GM19351 (cell line): ENCODE measurements around the gene GTF2B.
"Not testable (repeated sequence)": the region's sequence is repeated elsewhere in the genome, so short reads cannot be mapped to it uniquely, and the experiment has no call there.

Experiments used
- ATAC-seq: cut with Tn5 transposase; IDR thresholded peaks from one replicate; pipeline ENCODE4 v1.9.1; 2021; ENCODE audit warnings: mild to moderate bottlenecking, moderate library complexity; ENCODE audit not compliant: unreplicated experiment

The GTF2B gene

GRCh38 chr1:88891318-88891950, at the start of gene GTF2B:
GTF2B (minus strand) TSS chr1:88891567; CDS start chr1:88891499, 68 bp downstream.
- peak; percentile 87 for ATAC-seq

DNA sequence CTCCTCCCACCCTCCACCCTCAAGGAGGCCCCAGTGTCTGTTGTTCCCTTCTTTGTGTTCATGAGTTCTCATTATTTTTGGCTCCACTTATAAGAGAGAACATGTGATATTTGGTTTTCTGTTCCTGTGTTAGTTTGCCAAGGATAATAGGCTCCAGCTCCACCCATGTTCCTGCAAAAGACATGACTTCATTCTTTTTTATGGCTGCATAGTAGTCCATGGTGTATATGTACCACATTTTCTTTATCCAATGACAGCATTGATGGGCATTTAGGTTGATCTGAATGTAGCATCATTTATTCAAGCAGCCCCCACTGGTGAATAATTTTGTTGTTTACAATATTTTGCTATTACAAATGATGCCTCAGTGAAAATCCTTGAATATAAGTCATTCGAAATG, 47.2 kb upstream of the GTF2B start:
- ATAC-seq, result not testable (repeated sequence)

DNA sequence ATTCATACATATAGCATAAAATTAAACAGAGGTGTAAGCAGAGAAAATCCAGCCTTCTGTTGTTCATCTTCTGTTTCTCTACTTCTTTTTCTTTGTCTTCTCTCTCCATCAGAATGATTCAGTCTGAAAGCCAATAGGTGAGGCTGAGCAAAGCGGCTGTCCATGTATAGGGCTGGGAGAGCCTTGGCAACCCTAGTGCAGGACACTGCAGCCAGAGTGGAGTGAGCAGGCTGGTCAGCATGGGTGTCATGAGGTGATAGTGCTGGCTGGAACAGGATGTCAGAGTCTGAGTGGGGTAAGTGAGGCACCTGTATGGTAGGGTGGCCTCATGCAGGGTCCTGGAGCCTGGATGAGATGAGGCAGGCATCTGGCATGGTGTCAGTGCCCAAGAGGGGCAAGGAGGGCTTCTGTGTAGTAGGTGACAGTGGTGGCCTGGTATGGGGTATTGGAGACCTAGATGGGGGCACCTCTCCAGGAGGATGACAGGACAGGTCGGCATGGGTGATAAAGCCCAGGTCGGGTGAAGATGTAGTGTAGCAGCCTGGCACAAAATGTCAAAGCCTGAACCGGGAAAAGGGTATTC, 45.5 kb upstream of the GTF2B start:
- no peak for ATAC-seq

- no peak for ATAC-seq
Measured at GRCh38 chr1:88936223-88936523, 44.8 kb upstream of the GTF2B start.

DNA sequence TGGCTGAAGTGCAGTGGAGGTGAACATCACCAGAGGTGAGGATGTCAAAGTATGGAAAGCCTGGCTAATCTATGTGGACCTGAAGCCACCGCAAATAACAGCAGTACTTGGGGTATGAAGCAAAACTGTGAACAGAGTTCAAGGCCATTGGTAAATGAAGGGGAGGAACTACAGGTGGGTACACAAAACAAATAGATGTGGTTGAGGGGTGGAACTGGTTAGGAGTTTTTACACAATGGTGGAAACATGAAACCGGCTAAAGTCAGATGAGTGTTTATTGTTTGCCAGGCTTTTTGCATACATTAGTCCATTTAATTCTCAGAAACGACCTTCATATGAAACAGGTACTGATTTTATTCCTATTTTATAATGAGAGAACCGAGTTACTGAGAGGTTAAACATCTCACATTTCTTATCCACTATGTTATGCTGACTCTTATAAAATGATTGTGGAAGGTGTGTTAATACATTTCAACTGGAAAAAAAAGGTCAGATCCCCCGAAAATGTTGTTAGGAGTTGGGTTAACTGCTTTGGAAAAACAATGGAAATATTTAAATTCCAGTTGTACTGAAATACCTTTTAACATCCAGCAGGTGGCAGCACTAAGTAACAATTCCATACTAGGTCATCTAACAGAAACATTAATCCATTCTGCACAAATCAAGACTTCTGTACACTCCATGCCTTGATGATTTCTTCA, 44.3 kb upstream of the GTF2B start:
- peak; percentile 62 for ATAC-seq

DNA sequence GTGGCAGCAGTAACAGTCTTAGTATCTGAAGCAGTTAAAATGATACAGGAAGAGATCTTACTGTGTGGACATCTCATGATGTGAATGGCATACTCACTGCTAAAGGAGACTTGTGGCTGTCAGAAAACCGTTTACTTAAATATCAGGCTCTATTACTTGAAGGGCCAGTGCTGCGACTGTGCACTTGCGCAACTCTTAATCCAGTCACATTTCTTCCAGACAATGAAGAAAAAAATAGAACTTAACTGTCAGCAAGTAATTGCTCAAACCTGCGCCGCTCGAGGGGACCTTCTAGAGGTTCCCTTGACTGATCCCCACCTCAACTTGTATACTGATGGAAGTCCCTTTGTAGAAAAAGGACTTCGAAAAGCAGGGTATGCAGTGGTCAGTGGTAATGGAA, 38.8 kb upstream of the GTF2B start:
- ATAC-seq, result not testable (repeated sequence)

DNA sequence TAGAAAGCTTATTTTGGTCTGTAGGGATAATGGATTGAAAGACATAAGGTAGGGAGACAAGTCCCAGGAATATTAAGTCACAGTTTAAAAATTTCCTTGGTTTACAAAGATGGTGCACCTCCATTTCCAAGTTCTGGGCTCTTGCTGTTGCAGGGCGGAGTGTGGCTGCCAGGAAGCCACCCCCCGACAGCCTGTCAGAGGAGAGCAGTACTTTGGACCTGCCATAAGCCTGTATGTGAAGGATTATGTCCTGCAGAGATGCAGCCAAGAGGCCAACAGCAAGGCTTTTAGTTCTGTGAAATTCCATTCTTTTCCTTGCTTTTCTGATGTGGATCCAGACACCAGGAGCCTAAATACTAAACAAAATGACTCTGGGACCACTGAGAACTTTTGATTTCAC, 31.9 kb upstream of the GTF2B start:
- ATAC-seq, result no peak

- ATAC-seq, result no peak
Measured at GRCh38 chr1:88922214-88922613, 30.8 kb upstream of the GTF2B start.

- ATAC-seq, result no peak
Measured at GRCh38 chr1:88920845-88921244, 29.5 kb upstream of the GTF2B start.

DNA sequence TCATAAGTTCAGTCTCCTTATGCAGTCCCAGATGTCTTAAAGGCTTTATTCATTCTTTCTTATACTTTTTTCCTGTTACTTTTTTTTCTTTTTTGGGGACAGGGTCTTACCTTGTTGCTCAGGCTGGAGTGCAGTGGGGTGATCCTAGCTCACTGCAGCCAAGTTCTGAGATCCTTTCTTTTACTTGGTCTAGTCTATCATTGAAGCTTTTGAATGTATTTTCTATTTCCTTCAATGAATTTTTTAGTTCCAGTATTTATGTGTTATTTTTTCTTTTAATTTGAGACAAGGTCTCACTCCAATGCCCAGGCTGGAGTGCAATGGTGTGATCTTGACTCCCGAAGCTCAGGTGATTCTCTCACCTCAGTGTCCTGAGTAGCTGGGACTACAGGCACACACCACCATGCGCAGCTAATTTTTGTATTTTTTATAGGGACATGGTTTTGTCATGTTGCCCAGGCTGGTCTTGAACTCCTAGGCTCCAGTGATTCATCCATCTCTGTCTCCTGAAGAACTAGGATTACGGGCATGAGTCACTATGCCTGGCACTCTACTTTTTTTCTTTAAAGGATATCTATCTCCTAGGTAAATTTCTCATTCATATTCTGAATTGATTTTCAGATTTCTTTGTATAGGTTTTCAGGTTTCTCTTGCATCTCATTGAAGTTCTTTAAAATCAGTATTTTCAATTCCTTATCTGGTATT, 26.1 kb upstream of the GTF2B start:
- ATAC-seq, result no peak

- ATAC-seq, result no peak
Measured at GRCh38 chr1:88916883-88917282, 25.5 kb upstream of the GTF2B start.

GRCh38 chr1:88911800-88912199, 20.4 kb upstream of the GTF2B start:
- ATAC-seq, result not testable (repeated sequence)

- no peak for ATAC-seq
Measured at GRCh38 chr1:88911161-88911560, 19.8 kb upstream of the GTF2B start.

GRCh38 chr1:88910401-88910800, 19.0 kb upstream of the GTF2B start:
- ATAC-seq, result no peak

- no peak for ATAC-seq
Measured at GRCh38 chr1:88900883-88901282, 9.5 kb upstream of the GTF2B start.

- ATAC-seq, result no peak
Measured at GRCh38 chr1:88897070-88897730, 5.8 kb upstream of the GTF2B start.

DNA sequence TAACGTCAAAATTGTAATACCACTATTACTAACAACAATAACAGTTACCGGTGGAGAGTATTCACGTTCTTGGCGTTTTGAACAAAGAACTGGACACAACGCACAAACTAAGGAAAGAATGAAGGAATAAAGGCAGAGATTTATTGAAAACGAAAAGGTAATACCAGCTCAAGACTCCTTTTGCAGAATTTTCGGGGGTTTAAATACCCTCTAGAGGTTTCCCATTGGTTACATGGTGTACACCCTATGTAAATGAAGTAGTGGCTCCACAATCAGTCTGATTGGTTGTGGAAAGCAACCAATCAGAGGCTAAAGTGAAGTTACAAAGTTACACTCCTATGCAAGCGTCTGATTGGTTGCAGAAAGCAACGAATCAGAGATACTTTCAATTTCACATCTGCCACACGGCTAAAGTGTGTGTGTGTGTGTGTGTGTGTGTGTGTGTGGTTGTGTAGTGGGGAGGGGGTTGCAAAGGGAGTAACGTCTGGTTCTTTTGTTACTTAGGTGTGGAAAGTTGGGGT, 1.1 kb upstream of the GTF2B start:
- ATAC-seq, result no peak

DNA sequence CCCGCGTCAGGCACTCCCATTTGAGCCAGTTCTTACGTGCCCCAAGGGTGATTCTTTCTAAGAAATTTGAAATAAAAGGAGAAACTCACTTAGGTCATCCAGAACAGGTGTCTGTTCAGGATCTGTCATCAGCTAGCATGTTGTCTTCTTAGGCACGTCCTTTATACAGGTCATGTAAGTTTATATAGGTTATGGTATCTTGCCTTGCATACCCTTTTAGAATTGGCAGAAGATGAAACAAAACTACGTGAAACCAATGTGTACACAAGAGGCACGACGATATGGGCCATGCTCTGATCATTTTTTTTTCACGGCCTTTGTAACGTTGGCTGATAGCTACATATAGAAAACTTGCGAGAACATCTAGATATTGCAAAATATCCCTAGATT, 579 bp upstream of the GTF2B start:
- no peak for ATAC-seq

DNA sequence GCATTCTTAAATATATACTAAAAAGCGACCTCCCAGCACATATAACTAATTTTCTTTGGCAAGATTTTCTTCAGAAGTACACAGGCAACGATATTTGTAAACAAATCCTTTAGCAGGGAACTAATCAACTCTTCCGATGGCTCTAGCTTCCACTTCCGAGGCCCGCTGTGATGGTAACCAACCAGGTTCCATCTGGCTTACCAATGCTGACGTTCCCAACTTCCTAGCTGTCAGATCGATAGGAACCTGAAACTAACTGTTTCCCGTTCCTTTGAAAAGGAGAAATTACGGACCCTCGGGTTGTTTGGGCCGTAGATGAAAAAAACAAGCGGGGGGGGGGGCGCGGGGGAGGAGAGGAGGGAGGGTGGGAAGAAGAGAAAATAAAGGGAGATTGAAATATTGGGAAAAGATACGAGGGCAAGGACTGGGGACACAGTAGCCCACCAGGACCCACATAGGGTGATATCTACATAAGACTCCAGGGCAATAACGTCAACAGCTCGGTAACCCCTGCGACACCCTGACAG, 513 bp downstream of the GTF2B start:
- ATAC-seq, result no peak

GRCh38 chr1:88890131-88890530, 1.2 kb downstream of the GTF2B start:
- no peak for ATAC-seq

DNA sequence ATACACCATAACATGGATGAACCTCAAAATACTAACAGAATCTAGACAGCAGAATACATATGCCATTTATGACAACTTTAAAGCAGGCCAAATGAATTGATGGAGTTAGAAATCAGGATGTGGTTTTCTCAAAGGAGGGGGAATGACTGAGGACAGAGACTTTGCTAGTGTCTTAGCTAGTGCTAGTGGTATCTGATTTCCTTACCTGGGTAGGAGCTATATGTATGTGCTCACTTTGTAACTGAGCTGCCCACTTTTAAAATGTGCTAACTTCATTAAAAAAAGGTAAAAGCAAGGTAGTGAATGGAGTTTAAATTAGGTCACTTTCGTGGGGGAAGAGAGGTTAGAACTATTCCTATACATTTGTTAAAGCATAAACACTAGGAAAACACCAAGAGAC, 2.6 kb downstream of the GTF2B start:
- ATAC-seq, result no peak
